Tibial nerve (tissue), 4 donors: ENCODE data around the gene RHAG. TPM values are rescaled to one million over a fixed set of nuclear protein-coding genes. Genes with fewer than 3 reads are reported as not detected.

Experiments
- DNase-seq, 2 donors: peaks; one replicate each; pipeline ENCODE4 v3.0.0-alpha.2; 2019; ENCODE audit warnings: low spot score in 2 of 2
- H3K27ac ChIP-seq, 4 donors: fragments of 200-600 bp; sonication (generic) in 3 of 4; one replicate each; pipeline ENCODE4 v1.5.1; 2017 to 2019; ENCODE audit warnings: mild to moderate bottlenecking in 1 of 4
- H3K27me3 ChIP-seq, 2 donors: fragments of 200-600 bp; sonication (generic) in 1 of 2; one replicate each; pipeline versions ENCODE4 v1.5.1 to v1.6.0; 2017 to 2019
- H3K36me3 ChIP-seq, 3 donors: fragments of 200-600 bp; sonication (generic); one replicate each; pipeline ENCODE4 v1.5.1; 2018 to 2019
- H3K4me1 ChIP-seq, 4 donors: fragments of 200-600 bp; sonication (generic) in 3 of 4; one replicate each; pipeline ENCODE4 v1.5.1; 2017 to 2019
- H3K4me3 ChIP-seq, 4 donors: fragments of 200-600 bp; sonication (generic) in 3 of 4; one replicate each; pipeline ENCODE4 v1.5.1; 2017 to 2019; ENCODE audit warnings: mild to moderate bottlenecking in 1 of 4, moderate library complexity in 1 of 4
- H3K9me3 ChIP-seq, 4 donors: fragments of 200-600 bp; sonication (generic) in 3 of 4; one replicate each; pipeline ENCODE4 v1.5.1; 2017 to 2019
- CTCF ChIP-seq, 5 experiments: fragments of 200-600 bp in 3 of 5; fragments of 450-650 bp in 2 of 5; sonication (generic) in 3 of 5; IDR thresholded peaks; one replicate each; pipeline ENCODE4 v1.5.1; 2016 to 2019; ENCODE audit warnings: antibody characterized with exemption in 5 of 5, mild to moderate bottlenecking in 3 of 5, moderate library complexity in 2 of 5
- EP300 ChIP-seq, 2 donors: sonication (generic); formaldehyde crosslinking; IDR thresholded peaks; one replicate each; pipeline ENCODE4 v1.6.1; 2017; ENCODE audit warnings: antibody characterized with exemption in 2 of 2, mild to moderate bottlenecking in 1 of 2
- POLR2A ChIP-seq, 2 donors: fragments of 450-650 bp; IDR thresholded peaks; one replicate each; pipeline ENCODE4 v1.6.1; 2017; ENCODE audit warnings: antibody characterized with exemption in 2 of 2, mild to moderate bottlenecking in 2 of 2, moderate library complexity in 2 of 2
- WGBS, 2 donors: methylation state at CpG; one replicate each; pipeline ENCODE4 v1.1.5; 2018; 5-methylcytosine and 5-hydroxymethylcytosine counted together
- total RNA-seq, 4 donors: library from RNA; depleted of rRNA; stranded (reverse); fragments of >200 nt; gene quantifications; one replicate each; pipeline ENCODE4 v1.1.0, GENCODE V29; 2016

RHAG gene
- 1 to 10 TPM in 3 of 4 donors, under 1 TPM in 1; 0.59 to 2.7 (median 2.1) TPM for total RNA-seq

- TF ChIP-seq POLR2A (IDR thresholded peaks at IDR 0.05) = no peak
- no peak for TF ChIP-seq CTCF (IDR thresholded peaks at IDR 0.05)
- TF ChIP-seq EP300 (IDR thresholded peaks at IDR 0.05) = no peak
- Histone ChIP-seq H3K27ac (no peak within 1 kb of the TSS), H3K4me1 (no peaks in the 10 kb centered on the region), H3K9me3 (no peaks in the 10 kb centered on the region), H3K36me3 (no peaks in the 10 kb centered on the region), H3K4me3 (no peak within 1 kb of the TSS), H3K27me3 (no peaks in the 10 kb centered on the region)
- DNase-seq = no peak
- whole genome bisulfite sequencing, 2 donors = 30 to 43% methylated on average over 3 of the region's 3 CpGs
These were observed at the start of gene RHAG for GRCh38 chr6:49636713-49637349. Gene RHAG (minus strand): TSS chr6:49636839. CDS start chr6:49636812, 27 bp downstream.

GRCh38 chr6:49676671-49677281 lies 40.1 kb upstream of the RHAG start:
- Histone ChIP-seq H3K4me3 (no peak overlapping the region), H3K27ac (no peak overlapping the region), H3K4me1 (no peaks in the 10 kb centered on the region), H3K36me3 (no peaks in the 10 kb centered on the region), H3K27me3 (no peaks in the 10 kb centered on the region), H3K9me3 (peaks cover 0 to 8% (median 0%) of the 10 kb centered on the region in 4 donors)
- TF ChIP-seq CTCF (IDR thresholded peaks at IDR 0.05) (no peak), EP300 (IDR thresholded peaks at IDR 0.05) (no peak), POLR2A (IDR thresholded peaks at IDR 0.05) (no peak)
- 71 to 73% methylated on average over 4 of the region's 4 CpGs for WGBS, 2 donors
- no peak for DNase-seq

DNA sequence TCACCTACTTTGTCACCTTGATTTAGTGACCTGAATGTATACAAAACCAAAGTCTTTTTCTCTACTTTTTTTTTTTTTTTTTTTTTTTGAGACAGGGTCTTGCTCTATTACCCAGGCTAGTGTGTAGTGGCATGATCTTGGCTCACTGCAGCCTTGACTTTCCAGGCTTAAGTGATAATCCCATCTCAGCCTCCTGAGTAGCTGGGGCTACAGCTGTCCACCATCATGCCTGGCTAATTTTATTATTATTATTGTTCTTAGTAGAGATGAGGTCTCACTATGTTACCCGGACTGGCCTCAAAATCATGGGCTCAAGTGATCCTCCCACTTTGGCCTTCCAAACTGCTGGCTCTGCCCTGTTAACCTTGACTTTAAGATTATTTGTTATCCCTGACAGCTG lies 39.2 kb upstream of the RHAG start:
- WGBS, 2 donors = 72 to 76% methylated on average over 1 of the region's 1 CpG
- Histone ChIP-seq H3K4me1 (no peaks in the 10 kb centered on the region), H3K27ac (no peak overlapping the region), H3K36me3 (no peaks in the 10 kb centered on the region), H3K4me3 (no peak overlapping the region), H3K9me3 (peaks cover 0 to 8% (median 0%) of the 10 kb centered on the region in 4 donors), H3K27me3 (no peaks in the 10 kb centered on the region)
- no peak for DNase-seq
- TF ChIP-seq EP300 (IDR thresholded peaks at IDR 0.05) (no peak), POLR2A (IDR thresholded peaks at IDR 0.05) (no peak), CTCF (IDR thresholded peaks at IDR 0.05) (no peak)

DNA sequence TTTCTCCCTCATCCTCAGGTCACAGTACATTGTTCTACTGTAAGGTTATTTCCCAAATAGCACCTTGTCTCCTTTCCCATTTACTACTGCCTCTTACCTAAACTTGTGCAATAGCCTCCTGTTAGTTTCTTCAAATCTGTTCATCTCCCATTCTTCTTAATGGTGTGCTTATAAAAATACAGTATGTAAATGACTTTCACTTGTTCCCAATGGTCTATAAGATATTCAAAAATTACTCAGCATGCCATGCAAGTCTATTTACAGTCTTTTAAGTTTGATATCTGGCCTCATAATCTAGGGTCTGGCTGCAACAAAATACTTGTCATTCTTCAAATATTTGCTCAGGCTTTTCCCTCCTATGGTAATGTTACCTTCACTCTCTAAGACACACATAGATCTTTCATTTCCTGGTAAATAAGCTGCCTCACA lies 31.5 kb upstream of the RHAG start:
- Histone ChIP-seq H3K27me3 (no peaks in the 10 kb centered on the region), H3K9me3 (peaks cover 0 to 8% (median 0%) of the 10 kb centered on the region in 4 donors), H3K4me3 (no peak overlapping the region), H3K27ac (no peak overlapping the region), H3K4me1 (no peaks in the 10 kb centered on the region), H3K36me3 (no peaks in the 10 kb centered on the region)
- TF ChIP-seq EP300 (IDR thresholded peaks at IDR 0.05) = no peak
- TF ChIP-seq POLR2A (IDR thresholded peaks at IDR 0.05) = no peak
- no peak for TF ChIP-seq CTCF (IDR thresholded peaks at IDR 0.05)
- DNase-seq = no peak

GRCh38 chr6:49666930-49667757 lies 30.5 kb upstream of the RHAG start:
- 68 to 69% methylated on average over 5 of the region's 5 CpGs for WGBS, 2 donors
- TF ChIP-seq EP300 (IDR thresholded peaks at IDR 0.05) (no peak), POLR2A (IDR thresholded peaks at IDR 0.05) (no peak), CTCF (IDR thresholded peaks at IDR 0.05) (no peak)
- Histone ChIP-seq H3K36me3 (no peaks in the 10 kb centered on the region), H3K4me1 (no peaks in the 10 kb centered on the region), H3K9me3 (peaks cover 0 to 2% (median 0%) of the 10 kb centered on the region in 4 donors), H3K27ac (no peak overlapping the region), H3K27me3 (no peaks in the 10 kb centered on the region), H3K4me3 (no peak overlapping the region)
- DNase-seq = no peak
